ENCODE results near the gene RAD9A.
"Not testable (repeated sequence)": the region's sequence is repeated elsewhere in the genome, so short reads cannot be mapped to it uniquely, and the experiment has no call there.

The RAD9A gene

GRCh38 chr11:67397536-67397935 lies 5.8 kb downstream of the RAD9A start:
- no peak for DNase-seq (ENCODE audit: low spot score)

DNA sequence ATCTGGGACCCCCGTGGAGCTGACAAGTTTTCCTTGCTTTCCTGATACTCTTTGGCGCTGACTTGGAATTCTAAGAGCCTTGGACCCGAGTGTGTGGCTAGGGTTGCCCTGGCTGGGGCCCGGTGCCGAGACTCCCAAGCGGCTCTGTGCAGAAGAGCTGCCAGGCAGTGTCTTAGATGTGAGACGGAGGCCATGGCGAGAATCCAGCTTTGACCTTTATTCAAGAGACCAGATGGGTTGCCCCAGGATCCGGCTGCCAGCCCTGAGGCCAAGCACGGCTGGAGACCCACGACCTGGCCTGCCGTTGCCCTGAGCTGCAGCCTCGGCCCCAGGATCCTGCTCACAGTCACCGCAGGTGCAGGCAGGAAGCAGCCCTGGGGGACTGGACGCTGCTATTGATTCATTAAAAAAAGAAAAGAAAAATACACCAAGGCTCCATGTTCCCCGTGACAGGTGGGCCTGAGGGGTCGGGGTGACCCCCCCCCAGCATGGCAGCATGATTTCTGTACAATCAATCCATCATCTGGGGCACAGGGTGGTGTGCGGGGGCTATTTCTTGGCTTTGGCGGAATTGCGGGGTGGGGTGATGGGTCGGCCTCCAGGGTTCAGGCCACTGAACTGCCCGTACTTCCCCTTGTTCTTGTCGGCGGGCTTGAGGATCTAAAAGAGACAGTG lies 6.3 kb downstream of the RAD9A start:
- no peak for DNase-seq (ENCODE audit: low spot score)

DNA sequence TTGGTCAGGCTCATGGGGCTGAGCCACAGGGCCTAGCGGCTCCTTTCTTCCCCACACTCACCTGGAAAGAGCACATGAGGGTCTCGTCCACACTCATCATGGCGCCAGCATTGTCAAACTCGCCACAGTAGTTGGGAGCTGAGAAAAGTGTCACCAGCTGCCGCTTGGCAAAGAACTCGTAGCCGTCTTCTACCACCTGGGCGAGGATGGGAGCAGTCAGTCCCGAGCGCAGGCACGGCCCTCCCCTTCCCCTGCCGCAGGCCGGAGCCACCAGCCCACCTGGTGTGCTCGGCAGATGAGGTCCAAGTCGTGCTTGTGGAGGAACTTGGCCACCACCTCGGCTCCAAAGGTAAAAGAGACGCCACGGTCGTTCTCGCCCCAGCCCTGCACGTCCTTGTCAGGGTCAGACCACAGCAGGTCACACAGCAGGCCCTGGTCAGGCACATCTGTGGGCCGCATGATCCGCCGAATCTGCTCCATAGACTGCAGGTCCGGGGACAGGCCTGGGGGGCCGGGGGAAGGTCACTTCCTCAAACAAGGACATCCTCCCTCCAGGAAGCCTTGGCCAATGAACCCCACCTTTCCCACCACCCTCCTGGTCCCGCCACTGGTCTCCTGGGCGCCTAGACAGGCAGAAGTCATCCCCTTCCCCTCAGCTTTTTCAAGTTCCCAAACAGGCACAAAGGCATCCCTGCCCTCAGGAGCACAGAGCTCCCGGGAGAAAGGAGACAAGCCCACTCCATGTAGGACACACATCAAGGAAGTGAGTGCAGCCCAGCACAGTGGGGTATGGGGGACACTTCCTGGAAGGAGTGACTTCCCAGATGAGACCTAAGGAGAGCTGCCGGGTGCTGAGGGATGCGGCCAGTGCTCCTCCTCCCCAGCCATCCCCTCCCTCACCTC lies 7.1 kb downstream of the RAD9A start:
- DNase-seq (ENCODE audit: low spot score) = no peak

- no peak for DNase-seq (ENCODE audit: low spot score)
These were observed 8.6 kb downstream of the RAD9A start for GRCh38 chr11:67400251-67400941.

- peak; percentile 44 for DNase-seq (ENCODE audit: low spot score)
These were observed 9.2 kb downstream of the RAD9A start for GRCh38 chr11:67400942-67401494.

DNA sequence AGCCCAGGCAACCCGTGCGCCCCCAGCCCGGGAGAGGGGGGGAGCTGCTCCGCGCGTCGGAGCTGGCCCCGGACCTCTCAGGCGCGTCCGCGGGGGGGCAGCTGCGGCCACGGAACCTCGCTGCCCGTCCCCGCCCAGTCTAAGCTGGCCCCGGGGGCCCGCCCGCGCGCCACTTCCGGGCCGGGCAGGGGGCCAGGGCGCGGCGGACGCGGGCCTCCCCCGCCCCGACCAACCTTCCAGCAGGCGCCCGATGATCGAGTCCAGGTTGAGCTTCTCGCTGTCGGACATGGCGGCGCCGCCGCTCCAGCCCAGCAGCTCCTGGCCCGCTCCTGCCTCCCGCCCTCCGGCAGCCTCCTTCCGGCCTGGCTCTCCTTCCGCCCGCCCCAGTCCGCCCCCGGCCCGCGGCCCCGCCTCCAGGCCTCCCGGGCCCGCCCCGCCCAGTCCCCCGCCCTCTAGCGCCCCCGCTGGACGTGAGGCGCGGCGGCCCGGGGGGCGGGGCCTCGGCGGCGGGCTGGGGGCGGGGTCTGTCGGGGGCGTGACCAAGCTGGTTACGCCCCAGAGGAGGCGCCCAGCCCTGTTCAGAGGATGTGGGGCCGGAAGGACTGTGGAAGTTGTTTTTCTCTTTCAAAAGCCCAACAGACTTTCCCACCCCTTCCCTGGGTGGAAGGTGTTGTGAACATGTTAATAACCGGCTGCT lies 9.9 kb downstream of the RAD9A start, which contains the start of gene PPP1CA:
PPP1CA (minus strand) TSS at position 364 of the 697 bp plus-strand sequence; CDS start at position 288, 76 bp downstream.
- peak; percentile 100 for DNase-seq (ENCODE audit: low spot score)

DNA sequence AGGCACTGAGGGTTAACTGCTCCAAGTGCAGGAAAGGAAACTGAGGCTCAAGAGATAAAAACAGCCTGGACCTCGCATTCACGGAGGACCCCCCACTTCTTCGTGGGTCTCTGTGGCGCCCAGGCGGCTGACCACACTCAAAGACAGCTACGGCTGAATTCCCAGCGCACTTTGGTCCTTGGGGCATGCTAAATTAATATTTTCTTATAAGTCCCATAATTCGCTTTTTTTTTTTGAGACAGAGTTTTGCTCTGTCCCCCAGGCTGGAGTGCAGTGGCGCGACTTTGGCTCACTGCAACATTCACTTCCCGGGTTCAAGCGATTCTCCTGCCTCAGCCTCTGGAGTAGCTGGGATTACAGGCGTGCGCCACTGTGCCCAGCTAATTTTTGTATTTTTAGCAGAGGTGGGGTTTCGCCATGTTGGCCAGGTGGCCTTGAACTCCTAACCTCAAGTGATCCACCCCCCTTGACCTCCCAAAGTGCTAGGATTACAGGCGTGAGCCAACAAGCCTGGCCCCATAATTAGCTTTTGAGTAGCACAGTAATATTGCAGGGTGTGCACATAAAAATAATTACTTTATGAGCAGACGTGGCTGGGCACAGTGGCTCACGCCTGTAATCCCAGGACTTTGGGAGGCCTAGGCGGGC lies 10.5 kb downstream of the RAD9A start:
- DNase-seq (ENCODE audit: low spot score) = not testable (repeated sequence)

- DNase-seq (ENCODE audit: low spot score) = not testable (repeated sequence)
These were observed 11.3 kb downstream of the RAD9A start for GRCh38 chr11:67403085-67403484.

DNA sequence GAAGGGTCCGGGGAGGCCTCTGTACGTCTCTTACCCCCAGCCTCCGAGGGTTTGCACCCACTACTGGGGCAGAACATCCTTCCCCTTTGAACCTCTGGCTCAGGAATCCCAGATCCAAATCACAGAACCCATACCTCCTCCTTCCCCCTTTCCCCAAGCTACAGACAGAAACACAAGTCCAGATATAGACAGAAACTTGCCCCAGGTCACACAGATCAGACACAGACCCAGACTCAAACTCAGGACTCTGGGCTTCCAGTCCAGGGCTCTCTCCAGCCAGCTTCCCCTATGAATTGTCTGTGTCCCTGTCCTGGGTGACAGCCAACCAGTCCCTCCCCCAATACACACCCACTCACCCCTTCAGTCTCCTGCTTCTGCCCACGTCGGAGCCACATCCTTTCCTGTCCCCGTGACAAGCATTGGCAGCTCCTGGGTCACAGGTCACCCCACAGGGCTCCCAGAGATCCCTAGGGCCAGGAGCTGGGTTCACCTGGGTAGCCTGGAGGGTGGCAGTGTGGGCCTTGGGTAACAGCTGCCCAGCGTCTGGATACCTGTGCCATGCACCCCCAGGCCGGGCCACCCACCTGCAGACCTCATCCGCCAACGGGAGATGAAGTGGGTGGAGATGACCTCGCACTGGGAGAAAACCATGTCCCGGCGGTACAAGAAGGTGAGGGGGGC lies 12.9 kb downstream of the RAD9A start:
- DNase-seq (ENCODE audit: low spot score) = no peak

DNA sequence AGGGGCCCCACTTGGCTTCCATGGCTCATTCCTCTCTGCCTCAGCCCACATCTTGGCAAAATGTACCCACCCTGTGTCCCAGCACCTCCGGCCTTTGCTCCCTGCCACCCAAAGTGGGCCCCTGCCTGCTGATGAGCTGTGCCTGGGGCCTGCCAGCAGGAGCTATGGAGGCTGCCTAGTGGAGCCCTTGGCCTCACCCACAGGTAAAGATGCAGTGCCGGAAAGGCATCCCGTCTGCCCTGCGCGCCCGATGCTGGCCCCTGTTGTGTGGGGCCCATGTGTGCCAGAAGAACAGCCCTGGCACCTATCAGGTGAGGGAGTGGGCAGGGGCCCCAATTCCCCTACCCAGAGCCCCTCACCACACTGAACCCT lies 13.4 kb downstream of the RAD9A start:
- DNase-seq (ENCODE audit: low spot score) = no peak

GRCh38 chr11:67405688-67406339 lies 14.0 kb downstream of the RAD9A start:
- DNase-seq (ENCODE audit: low spot score) = no peak

DNA sequence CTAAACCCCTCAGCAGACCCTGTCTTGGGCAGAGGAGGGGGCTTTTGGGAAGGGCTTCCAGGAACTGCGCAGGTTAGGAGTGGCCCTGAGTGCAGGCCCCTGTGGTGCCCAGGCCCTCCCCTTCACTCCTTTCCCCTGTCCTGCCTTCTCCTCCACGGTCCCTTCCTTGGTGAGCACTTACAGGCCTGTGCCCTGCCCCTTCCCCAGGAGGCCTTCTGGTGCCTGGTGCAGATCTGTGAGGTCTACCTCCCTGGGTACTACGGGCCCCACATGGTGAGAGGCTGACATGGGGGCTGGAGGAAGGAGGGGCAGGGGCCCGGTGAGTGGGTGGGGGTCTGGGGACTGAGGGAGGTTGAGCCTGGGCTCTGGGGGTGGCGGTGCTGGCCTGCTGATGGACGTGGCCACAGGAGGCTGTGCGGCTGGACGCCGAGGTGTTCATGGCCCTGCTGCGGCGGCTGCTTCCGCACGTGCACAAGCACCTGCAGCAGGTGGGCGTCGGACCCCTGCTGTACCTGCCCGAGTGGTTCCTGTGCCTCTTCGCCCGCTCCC lies 14.7 kb downstream of the RAD9A start:
- no peak for DNase-seq (ENCODE audit: low spot score)

DNA sequence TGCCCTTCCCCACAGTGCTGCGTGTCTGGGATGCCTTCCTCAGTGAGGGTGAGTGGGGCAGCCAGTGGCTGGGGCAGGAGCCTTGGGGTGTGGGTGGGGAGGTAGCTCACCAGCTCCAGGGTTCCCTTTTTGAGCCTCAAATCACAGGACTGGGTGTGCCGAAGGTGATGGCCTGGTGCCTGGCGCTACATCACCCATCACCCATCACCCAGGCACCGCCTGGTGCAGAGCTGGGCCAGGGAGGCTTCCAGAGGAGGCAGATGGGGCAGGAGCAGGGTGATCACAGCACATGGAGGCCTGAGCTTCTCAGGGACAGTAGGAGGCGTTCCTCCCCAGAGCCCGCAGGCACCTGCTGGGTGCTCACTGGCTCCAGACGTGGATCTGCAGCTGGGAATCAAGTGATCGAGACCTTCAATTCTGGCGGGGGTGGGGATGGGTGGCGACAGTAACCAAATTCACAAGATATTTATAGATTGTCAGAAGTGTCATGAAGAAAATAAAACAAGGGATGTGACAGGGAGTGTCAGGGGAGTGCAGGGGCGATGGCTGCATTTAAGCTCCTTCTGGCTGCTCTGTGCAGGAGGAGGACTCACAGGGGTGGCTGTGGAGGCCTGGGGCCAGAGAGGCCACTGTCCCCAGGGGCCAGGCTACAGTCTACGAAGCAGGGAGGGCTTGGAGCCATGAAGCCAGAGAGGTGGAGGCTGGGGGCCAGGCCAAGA lies 15.3 kb downstream of the RAD9A start:
- DNase-seq (ENCODE audit: low spot score) = no peak

DNA sequence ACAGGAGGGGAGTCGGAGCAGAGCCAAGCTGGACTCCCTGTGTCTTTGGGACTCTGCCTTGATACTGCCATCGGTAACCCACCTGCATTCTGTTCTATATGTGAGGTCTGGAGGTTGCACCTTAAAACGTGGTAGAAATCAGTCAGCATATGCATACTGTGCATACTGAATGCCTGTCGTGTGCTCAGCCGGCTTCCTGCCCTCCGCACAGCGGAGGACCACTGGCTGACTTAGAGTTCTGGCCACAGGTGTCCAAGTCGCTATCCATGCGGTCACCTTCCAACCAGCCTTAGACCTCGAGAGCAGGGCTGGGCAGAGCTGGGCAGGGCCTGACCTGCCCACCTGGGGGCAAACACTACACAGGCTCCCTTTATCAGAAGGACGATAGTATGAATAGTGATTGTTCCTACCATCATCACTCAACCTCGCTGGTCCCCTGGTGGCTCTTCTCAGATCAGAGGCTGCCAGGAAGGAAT lies 15.9 kb downstream of the RAD9A start:
- DNase-seq (ENCODE audit: low spot score) = no peak

GRCh38 chr11:67408437-67409200 lies 16.8 kb downstream of the RAD9A start:
- DNase-seq (ENCODE audit: low spot score) = no peak

- DNase-seq (ENCODE audit: low spot score) = no peak
These were observed 17.5 kb downstream of the RAD9A start for GRCh38 chr11:67409261-67409666.

DNA sequence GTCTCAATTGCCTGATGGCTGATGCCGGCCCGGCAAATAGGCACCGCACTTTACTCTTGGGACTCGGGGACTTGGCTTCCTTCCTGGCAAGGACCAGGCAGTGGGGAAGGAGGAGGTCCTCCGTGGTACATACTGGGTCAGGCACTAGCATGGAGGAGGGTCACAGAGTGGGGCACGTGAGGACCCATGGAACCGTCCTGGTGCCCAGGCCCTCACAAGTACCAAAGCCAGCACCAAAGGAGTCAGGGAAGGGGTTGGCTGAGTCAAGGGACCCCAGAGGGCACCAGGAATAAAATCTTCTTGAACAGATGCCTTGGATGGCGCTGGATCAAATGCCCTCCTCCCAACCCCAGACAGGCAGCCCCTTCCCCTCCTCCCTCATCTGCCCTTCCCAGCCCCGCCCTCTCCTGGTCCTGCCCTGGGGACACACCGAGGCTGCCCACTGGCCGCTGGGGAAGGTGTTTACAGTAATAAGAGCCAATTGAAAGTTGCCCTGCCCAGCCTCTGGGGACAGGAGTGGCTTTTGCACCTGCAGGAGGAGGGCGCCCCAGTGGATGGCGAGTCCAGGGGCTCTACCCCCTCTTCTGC lies 18.1 kb downstream of the RAD9A start:
- DNase-seq (ENCODE audit: low spot score) = no peak

GRCh38 chr11:67410369-67410831 lies 18.6 kb downstream of the RAD9A start:
- DNase-seq (ENCODE audit: low spot score) = no peak
